SK-N-SH treated with all-trans-retinoic acid at 6 μM for 48 hours (cell line): ENCODE data around the gene COX5A.

Experiments used
- ARNTL ChIP-seq: fragments of 450-650 bp; formaldehyde crosslinking; IDR thresholded peaks from 2 replicates; pipeline ENCODE4 v1.5.0; 2020; ENCODE audit warnings: low read depth, mild to moderate bottlenecking, moderate library complexity, borderline replicate concordance
- BACH2 ChIP-seq: fragments of 250-450 bp; sonication (Bioruptor Pico); IDR thresholded peaks from 2 replicates; pipeline ENCODE4 v1.9.0; 2021; ENCODE audit warnings: mild to moderate bottlenecking, borderline replicate concordance
- ESRRG ChIP-seq: fragments of 250-450 bp; sonication (Bioruptor Pico); IDR thresholded peaks from 2 replicates; pipeline ENCODE4 v1.6.1; 2021; ENCODE audit warnings: mild to moderate bottlenecking
- ISL1 ChIP-seq: fragments of 250-450 bp; sonication (Bioruptor Pico); IDR thresholded peaks from 2 replicates; pipeline ENCODE4 v2.1.2; 2022; ENCODE audit warnings: mild to moderate bottlenecking, moderate library complexity
- PATZ1 ChIP-seq: fragments of 250-450 bp; sonication (Bioruptor Pico); IDR thresholded peaks from 2 replicates; pipeline ENCODE4 v1.8.0; 2020; ENCODE audit warnings: mild to moderate bottlenecking, moderate library complexity, borderline replicate concordance
- POU6F1 ChIP-seq: fragments of 250-450 bp; sonication (Bioruptor Pico); IDR thresholded peaks from 2 replicates; pipeline ENCODE4 v1.8.0; 2021; ENCODE audit warnings: low read depth, mild to moderate bottlenecking, moderate library complexity, borderline replicate concordance
- RARB ChIP-seq: fragments of 250-450 bp; sonication (Bioruptor Pico); IDR thresholded peaks from 2 replicates; pipeline ENCODE4 v1.8.0; 2021; ENCODE audit warnings: mild to moderate bottlenecking, moderate library complexity
- SNAI2 ChIP-seq: fragments of 250-450 bp; sonication (Bioruptor Pico); IDR thresholded peaks from 2 replicates; pipeline ENCODE4 v1.5.0; 2020; ENCODE audit warnings: mild to moderate bottlenecking, moderate library complexity
- TCF4 ChIP-seq: fragments of 250-450 bp; sonication (Bioruptor Pico); IDR thresholded peaks from 2 replicates; pipeline ENCODE4 v1.8.0; 2021; ENCODE audit warnings: mild to moderate bottlenecking, moderate library complexity, borderline replicate concordance
- TOX ChIP-seq: fragments of 250-450 bp; sonication (Bioruptor Pico); IDR thresholded peaks from 2 replicates; pipeline ENCODE4 v1.8.0; 2021; ENCODE audit warnings: mild to moderate bottlenecking, moderate library complexity, borderline replicate concordance
- ZNF70 ChIP-seq: fragments of 450-650 bp; formaldehyde crosslinking; IDR thresholded peaks from 2 replicates; pipeline ENCODE4 v1.5.0; 2020; ENCODE audit warnings: mild to moderate bottlenecking, moderate library complexity
- ZNF8 ChIP-seq: fragments of 450-650 bp; formaldehyde crosslinking; IDR thresholded peaks from 2 replicates; pipeline ENCODE4 v1.5.0; 2020; ENCODE audit warnings: mild to moderate bottlenecking, moderate library complexity

- TF ChIP-seq TCF4 (CRISPR knock-in tag) (no peak), ESRRG (no peak), ZNF70 (CRISPR knock-in tag) (no peak), POU6F1 (CRISPR knock-in tag) (no peak), ZNF8 (no peak), TOX (CRISPR knock-in tag) (no peak), ISL1 (CRISPR knock-in tag) (no peak), RARB (CRISPR knock-in tag) (no peak), PATZ1 (CRISPR knock-in tag) (no peak), ARNTL (CRISPR knock-in tag) (no peak), BACH2 (no peak), SNAI2 (CRISPR knock-in tag) (no peak)
These were observed 29.2 kb downstream of the COX5A start for GRCh38 chr15:74908635-74909034.
